Stimulated activated CD4-positive, alpha-beta T cell treated with anti-CD3 and anti-CD28 coated beads, Interleukin-2, amount 100 ng/mL, for 4 hours (primary cell): Measurements from ENCODE around the gene CSMD2.
"Not testable (repeated sequence)": the region's sequence is repeated elsewhere in the genome, so short reads cannot be mapped to it uniquely, and the experiment has no call there.

Source experiments
- DNase-seq: peaks from one replicate; pipeline ENCODE4 v3.0.0-alpha.2; 2020; ENCODE audit warnings: low read depth

The CSMD2 gene

GRCh38 chr1:34052565-34052964, 112.5 kb downstream of the CSMD2 start:
- no peak for DNase-seq

- no peak for DNase-seq
These were observed 114.1 kb downstream of the CSMD2 start for GRCh38 chr1:34050709-34051485.

GRCh38 chr1:34049994-34050393, 115.0 kb downstream of the CSMD2 start:
- no peak for DNase-seq

- no peak for DNase-seq
These were observed 115.6 kb downstream of the CSMD2 start for GRCh38 chr1:34049477-34049876.

GRCh38 chr1:34037856-34038255, 127.2 kb downstream of the CSMD2 start:
- DNase-seq = no peak

- DNase-seq = no peak
These were observed 127.9 kb downstream of the CSMD2 start for GRCh38 chr1:34037109-34037508.

GRCh38 chr1:34034036-34034435, 131.0 kb downstream of the CSMD2 start:
- DNase-seq = no peak

GRCh38 chr1:34029954-34030353, 135.1 kb downstream of the CSMD2 start:
- DNase-seq = no peak

- DNase-seq = no peak
These were observed 135.5 kb downstream of the CSMD2 start for GRCh38 chr1:34029515-34029914.

- no peak for DNase-seq
These were observed 136.5 kb downstream of the CSMD2 start for GRCh38 chr1:34028381-34029055.

- DNase-seq = no peak
These were observed 139.4 kb downstream of the CSMD2 start for GRCh38 chr1:34025675-34026074.

GRCh38 chr1:34024485-34024884, 140.5 kb downstream of the CSMD2 start:
- no peak for DNase-seq

GRCh38 chr1:34019741-34020552, 145.1 kb downstream of the CSMD2 start:
- no peak for DNase-seq

- no peak for DNase-seq
These were observed 146.7 kb downstream of the CSMD2 start for GRCh38 chr1:34018285-34018684.

GRCh38 chr1:34016281-34016680, 148.7 kb downstream of the CSMD2 start:
- not testable (repeated sequence) for DNase-seq

- no peak for DNase-seq
These were observed 150.9 kb downstream of the CSMD2 start for GRCh38 chr1:34013958-34014737.

- DNase-seq = no peak
These were observed 151.9 kb downstream of the CSMD2 start for GRCh38 chr1:34013136-34013535.

- DNase-seq = no peak
These were observed 155.6 kb downstream of the CSMD2 start for GRCh38 chr1:34009340-34009985.

- DNase-seq = no peak
These were observed 157.3 kb downstream of the CSMD2 start for GRCh38 chr1:34007760-34008159.

GRCh38 chr1:34005309-34005708, 159.7 kb downstream of the CSMD2 start:
- no peak for DNase-seq

GRCh38 chr1:34002810-34003209, 162.2 kb downstream of the CSMD2 start:
- no peak for DNase-seq
